Activated effector memory CD4-positive, alpha-beta T cell treated with anti-CD3 and anti-CD28 coated beads, Interleukin-2, amount 50 U/mL, for 16 hours (primary cell): ENCODE measurements around the gene FGF10.

Experiments used
- DNase-seq: peaks from one replicate; pipeline ENCODE4 v3.0.0-alpha.2; 2020

The FGF10 gene

DNA sequence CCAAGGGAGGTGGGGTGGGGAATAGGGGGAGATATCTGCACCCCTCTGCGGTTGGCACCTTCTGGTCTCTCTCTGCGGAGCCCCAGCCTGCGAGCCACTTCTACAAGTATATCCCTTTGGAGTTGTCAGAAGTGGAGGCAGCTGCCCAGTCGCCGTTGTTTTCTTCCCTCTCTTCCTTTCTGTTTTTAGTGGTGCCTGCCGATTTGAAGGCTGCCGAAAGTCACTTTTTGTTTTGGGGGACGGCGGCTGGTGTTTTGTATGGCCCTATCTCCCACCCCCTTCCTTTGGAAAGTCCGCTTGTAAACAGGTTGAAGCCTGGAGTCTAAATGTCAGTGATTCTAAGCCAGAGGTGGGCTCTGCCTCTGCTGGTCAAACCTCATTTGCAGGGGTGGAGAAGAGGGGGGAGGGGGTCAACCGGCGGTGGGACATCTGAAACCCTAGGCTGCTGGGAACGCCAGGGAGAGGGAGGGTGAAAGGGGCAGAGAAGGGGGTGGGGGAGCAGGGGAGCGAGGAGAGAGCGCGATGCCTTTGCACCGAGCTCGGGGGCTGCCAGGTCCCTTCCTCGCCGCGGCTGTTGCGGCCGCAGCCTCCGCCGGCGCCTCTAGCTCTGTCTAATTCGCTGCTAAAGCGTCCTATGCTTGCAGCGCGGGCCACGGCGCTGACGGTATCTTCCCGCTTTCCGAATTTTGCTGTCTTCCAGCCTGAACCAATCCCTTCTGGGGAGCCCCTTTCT is at the start of gene FGF10:
Gene FGF10, minus strand, starts transcription at position 331 of the 733 bp plus-strand sequence. CDS start 738 bp downstream, outside the sequence.
- DNase-seq, result no peak

- no peak for DNase-seq
Observed at GRCh38 chr5:44426944-44427343, 37.7 kb upstream of the FGF10 start.

GRCh38 chr5:44412286-44412685 is 23.1 kb upstream of the FGF10 start:
- no peak for DNase-seq

DNA sequence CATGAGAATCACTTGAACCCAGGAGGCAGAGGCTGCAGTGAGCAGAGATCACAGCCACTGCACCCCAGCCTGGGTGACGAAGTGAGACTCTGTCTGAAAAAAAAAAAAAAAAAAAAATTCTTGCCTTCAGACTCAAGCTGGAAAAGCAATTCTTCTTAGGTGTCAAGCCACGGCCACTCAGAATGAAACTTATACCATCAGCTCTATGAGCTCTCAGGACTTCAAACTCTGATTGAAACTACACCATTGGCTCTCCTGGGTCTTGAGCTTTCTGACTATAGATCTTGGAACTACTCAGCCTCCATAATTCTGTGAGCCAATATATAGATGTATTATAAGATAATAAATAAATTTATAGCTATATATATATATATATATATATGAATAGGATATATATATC is 12.9 kb upstream of the FGF10 start:
- no peak for DNase-seq

DNA sequence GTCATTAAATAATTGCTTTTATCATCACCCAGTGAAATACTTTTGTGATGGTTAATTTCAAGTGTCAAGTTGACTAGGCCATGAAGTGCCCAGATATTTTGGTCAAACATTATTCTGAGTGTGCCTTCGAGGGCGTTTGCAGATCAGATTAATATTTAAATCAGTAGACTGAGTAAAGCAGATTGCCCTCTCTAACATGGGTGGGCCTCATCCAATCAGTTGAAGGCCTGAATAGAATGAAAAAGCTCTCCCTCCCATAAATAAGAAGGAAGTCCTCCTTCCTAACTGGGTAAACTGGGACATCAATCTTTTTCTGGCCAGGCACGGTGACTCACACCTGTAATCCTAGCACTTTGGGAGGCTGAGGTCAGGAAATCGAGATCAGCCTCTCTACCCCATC is 12.4 kb upstream of the FGF10 start:
- DNase-seq, result no peak

DNA sequence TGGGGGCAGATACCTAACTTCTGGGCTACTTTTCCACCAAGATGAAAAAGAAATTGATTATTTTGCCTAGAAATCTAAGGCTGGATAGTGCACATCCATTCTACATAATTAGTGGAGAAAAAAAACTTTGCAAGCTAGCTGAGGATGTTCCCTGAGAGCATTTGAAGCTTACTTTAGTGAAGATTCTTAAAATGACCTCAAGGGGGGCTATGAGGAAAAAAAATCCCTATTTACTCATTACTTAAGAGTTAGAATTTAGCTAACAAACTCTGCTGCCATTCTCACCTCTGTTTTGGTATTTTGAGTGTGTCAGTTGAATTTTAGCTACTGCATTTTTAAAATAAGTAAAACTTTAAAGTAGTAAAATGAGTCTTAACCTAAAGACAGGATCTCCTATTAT is 9.2 kb upstream of the FGF10 start:
- no peak for DNase-seq

GRCh38 chr5:44396312-44396711 is 7.1 kb upstream of the FGF10 start:
- DNase-seq, result no peak

DNA sequence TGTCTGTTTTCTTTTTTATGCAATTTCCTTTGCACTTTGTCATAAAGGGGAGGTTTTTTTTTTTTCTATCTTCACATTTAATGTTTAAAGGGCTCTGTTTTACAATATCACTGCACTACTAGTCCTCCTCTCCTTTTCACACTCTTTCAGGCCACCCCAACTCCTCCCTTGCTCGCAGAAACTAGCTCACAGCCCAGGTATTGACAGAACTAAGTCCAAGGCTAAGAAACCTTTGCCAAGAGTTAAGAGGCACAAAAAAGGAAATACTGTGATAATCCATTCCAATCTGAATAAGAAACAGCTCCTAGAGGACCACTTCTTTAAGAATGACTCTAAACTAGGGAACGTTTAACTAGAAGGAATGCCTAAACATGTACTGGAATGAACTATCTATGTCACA is 1.1 kb upstream of the FGF10 start:
- no peak for DNase-seq

DNA sequence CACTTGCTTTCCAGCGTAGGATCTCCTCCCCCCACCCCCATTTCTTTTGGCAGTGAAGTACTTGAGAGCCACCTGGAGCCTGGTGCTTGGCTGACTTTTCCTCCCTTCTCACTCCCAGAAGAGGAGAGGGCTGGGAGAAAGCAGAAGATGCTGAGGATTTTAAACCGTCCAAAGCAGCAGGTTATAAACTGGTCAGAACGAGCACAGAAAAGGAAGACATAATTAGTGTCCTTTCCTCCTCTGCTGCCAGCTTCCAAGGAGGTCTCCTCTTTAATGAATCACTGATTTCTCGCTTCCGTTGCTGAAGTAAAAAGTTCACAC is 563 bp upstream of the FGF10 start:
- DNase-seq, result no peak

DNA sequence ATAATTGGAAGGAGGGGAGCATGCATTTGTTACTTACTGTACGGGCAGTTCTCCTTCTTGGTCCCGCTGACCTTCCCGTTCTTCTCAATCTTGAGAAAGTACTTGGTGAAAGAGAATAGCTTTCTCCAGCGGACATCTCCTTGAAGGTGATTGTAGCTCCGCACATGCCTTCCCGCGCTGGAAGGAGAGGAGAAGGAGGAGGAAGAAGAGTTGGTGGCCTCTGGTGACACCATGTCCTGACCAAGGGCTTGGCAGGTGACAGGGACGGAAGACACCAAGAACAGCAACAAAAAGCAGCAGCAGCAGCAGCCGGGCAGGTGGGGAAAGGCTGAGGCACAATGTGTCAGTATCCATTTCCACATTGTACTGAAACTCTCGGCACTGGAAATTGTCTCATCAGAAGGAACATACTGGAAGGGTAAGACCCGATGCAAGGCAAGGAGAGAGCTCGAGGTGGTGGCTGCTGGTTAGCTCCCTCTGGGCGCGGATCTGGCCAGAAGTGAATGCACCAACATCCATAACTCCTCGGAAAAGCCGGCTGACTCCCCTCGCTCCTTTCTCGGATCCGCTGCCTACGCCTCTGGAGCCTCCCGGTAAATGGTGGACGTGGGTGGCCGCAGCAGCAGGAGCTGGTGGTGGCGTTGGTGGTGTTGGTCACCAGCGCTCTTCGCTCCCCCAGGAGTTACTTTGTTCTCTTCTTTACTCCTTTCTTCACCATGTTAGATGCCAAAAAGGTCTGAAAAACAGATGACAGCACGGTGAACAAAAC is 715 bp downstream of the FGF10 start:
- no peak for DNase-seq

DNA sequence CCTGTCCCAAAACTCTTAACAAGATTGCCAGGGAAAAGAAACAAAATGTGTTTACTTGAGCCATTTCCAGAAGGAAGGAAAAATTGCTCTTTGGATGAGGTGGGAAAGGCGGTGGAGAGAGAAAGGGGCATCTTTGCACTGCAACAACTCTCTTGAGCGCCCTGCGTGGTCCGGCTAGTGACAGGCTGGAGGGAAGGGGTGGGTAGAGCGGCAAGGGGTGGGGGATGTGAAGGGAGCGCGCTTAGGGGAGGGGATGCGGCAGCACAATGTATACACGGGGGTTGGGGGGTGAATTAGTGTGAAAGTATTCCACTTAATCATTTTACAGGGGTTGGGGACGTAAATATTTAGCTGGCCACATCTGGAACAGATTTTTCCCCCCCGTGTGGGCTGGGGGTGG is 1.3 kb downstream of the FGF10 start:
- DNase-seq, result no peak

- no peak for DNase-seq
Observed at GRCh38 chr5:44387406-44387805, 1.8 kb downstream of the FGF10 start.

DNA sequence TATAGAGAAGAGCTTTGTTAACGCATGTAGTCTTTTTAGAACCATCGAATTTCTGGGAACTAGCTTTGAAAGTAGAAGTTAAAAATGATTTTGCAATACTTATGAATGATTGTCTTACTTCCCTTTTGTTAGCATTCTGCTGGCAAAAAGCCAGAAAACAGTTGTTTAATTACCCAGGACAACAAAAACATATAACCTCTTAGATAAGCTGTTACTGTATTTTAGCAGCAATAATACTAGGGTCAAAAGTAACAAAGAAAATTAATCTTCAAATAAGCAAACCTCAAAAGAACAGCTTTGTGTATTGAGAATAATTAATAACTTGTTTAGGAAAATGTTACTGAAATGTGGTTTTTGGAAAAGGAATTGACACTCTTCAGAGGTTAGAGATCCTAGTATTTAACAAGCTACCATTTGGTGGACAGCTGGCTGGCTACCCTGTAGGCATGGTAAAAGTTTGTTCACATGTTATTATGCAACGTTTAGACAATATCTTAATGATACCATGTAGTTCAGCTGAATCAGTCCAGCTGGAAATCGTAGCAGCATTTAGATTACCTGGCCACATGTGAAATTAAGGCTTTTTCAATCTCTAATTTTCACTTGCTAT is 3.8 kb downstream of the FGF10 start:
- no peak for DNase-seq

DNA sequence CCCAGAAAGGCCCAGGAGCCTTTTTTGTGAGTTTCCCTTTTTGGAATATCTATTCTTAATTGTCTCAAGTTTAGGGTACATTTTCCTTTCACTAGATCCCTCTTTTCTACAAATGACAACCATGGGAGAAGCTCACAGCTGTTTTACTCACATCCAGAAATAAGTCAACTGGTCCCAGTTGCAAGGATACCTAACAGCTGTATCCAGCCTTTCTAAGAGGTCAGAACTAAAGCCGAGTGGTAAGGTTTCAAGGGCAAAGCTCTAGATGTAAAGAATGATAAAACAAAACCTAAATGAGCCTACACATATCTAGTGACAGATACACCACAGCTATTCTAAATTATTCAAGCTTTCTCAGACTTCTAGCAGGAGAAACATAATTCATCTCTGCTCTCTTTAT is 4.4 kb downstream of the FGF10 start:
- no peak for DNase-seq

- no peak for DNase-seq
Observed at GRCh38 chr5:44382894-44383293, 6.3 kb downstream of the FGF10 start.

DNA sequence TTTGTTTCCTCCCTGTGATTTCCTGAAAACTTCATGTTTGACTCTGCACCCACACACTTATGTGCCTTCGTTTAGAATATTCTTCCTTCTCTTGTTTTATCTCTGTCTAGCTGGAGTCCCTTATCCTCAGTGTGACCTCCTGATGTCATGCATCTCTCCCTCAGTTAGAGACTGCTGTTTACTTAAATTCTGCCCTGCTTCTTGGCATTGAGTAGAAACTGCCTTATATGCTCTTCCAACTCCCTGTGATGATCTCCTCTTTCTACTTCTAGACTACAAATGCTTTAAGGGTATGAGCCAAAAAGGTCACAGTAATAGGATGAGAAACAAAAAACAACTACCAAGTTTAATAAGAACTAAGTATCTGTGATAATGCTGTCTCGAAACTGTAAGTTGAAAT is 12.2 kb downstream of the FGF10 start:
- DNase-seq, result no peak

DNA sequence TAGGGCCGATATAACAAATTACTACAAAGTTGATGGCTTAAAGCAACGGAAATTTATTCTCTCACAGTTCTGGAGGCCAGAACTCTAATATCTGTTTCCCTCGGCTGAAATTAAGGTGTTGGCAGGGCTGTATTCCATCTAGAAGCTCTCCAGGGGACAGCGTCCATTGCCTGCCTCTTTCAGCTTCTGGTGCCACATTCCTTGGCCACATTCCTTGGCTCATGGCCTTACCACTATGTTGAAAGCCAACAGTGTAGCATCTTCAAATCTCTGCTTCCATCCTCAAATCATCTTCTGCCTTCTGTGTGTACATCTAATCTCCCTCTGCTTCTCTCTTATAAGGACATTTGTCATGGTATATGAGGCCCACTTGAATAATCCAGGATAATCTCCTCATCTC is 17.2 kb downstream of the FGF10 start:
- no peak for DNase-seq

DNA sequence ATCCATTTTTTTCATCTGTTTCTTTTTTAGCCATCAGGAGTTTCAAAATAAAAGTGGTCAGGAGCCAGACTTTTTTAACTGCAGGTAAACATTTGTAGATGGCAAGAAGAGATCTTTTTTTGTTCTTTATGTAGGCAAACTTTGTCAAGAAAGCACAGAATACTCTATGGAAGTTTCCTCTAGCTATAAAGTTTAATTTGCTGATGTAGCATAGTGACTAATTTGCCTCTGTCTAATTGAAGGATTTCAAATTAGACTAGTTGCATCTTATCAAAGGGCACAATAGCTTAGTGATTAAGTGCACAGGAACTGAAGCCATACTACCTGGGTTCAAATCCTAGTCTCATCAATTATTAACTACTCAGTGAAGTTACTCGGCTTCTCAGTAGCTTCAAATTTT is 22.0 kb downstream of the FGF10 start:
- no peak for DNase-seq

DNA sequence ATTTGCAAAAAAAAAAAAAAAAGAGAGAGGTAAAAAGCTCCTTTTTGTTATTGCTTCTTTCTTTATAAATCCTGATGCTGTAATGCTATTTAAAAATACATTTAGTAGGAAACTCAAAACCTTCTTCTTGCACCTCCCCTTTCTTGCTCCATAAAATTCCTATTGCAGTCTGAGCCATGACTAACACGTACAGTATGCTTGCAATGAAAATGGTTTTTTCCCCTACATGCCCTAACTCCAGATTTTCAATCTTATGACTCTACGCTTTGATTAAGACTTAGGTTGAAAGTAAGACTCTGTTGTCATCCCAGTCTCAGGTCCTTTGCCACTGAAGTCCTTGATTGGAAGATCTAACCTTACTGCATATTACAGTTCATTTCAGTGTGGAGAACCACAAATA is 23.9 kb downstream of the FGF10 start:
- no peak for DNase-seq

- DNase-seq, result no peak
Observed at GRCh38 chr5:44364097-44364496, 25.1 kb downstream of the FGF10 start.

DNA sequence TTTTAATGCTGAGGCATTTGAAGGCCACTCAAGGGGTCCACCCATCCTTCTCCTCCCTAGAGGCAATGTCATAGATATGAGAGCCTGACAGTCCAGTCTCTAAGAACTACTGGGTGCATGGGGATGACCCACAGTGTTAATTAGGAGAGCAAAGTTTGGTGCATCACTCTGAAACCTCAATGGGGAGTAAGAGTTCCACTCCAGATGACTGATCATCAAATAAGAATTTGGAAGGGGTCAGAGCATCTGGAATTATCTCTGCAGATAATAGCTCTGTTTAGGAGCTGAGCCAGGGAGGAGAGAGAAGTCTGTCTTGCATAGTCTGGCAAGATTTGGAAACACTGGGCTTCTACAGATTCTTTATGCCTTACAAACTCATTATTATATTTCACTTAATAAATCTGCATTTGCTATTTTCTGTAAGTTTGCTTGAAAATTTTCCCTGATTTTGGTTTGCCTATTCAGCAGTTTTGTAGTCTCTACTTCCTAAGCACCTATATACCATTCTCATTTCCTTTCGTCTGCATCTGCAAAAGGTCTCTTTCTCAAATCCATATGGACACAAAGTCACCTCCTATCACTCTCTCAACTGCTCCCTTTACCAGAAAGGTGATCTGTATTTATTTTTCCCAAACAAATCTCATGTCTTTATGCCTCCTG is 27.7 kb downstream of the FGF10 start:
- no peak for DNase-seq

- no peak for DNase-seq
Observed at GRCh38 chr5:44360919-44361318, 28.3 kb downstream of the FGF10 start.

DNA sequence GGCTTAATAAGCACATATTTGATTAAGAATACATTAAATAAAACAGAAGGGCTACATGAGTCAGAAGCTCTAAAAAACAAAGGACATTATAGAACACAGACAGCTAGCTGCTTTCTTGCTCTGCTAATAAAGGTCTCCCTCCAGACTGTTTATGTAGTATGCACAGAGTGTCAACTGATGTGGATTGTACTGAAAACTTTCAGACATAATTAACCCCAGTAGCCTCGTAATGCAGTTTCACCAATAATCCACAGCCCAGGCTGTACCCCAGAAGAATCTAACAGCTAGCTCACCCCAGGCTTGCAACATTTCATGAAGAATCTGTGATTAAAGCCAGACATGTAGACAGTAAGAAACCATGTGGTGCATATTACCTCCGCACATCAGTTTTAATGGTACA is 30.8 kb downstream of the FGF10 start:
- no peak for DNase-seq

DNA sequence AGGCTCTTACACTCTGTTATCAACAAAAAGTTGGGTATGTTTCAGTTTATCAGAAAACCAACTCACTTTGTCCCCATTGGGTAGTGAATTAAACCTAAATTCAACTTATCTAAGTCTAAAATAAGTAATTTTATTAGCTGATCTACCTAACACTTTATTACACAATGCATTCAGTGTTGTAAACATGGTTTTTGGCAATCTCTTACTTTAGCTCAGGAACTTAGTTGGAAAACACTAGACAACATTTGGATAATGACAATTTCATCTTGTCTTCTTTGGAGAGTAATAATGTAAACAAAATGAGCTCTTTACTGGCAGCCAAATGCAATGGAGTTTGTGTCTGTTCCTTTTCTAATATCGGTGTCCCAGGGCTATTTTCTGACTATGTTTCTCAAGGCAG is 33.0 kb downstream of the FGF10 start:
- DNase-seq, result no peak
